Stimulated activated CD4-positive, alpha-beta T cell treated with anti-CD3 and anti-CD28 coated beads, Interleukin-15, amount 100 ng/mL, for 24 hours (primary cell): Measurements from ENCODE around the gene CKLF.
"Not testable (repeated sequence)": the region's sequence is repeated elsewhere in the genome, so short reads cannot be mapped to it uniquely, and the experiment has no call there.

Experiments
- DNase-seq: peaks from one replicate; pipeline ENCODE4 v3.0.0-alpha.2; 2020

CKLF gene

GRCh38 chr16:66569827-66570405, 17.5 kb downstream of the CKLF start:
- no peak for DNase-seq

- no peak for DNase-seq
Measured at GRCh38 chr16:66572356-66572755, 20.0 kb downstream of the CKLF start.

- no peak for DNase-seq
Measured at GRCh38 chr16:66574081-66574480, 21.7 kb downstream of the CKLF start.

- DNase-seq, result no peak
Measured at GRCh38 chr16:66574531-66574930, 22.2 kb downstream of the CKLF start.

- DNase-seq, result no peak
Measured at GRCh38 chr16:66575060-66575459, 22.7 kb downstream of the CKLF start.

GRCh38 chr16:66576296-66576695, 23.9 kb downstream of the CKLF start:
- no peak for DNase-seq

GRCh38 chr16:66578651-66579531, 26.5 kb downstream of the CKLF start, which contains the start of gene CMTM2:
TSS of gene CMTM2 (plus strand) at chr16:66579463. CDS start at chr16:66579608, 145 bp downstream.
- DNase-seq, result peak; percentile 24

GRCh38 chr16:66580605-66581209, 28.3 kb downstream of the CKLF start:
- DNase-seq, result no peak

- DNase-seq, result no peak
Measured at GRCh38 chr16:66581246-66581952, 29.0 kb downstream of the CKLF start.

- no peak for DNase-seq
Measured at GRCh38 chr16:66585481-66586239, 33.3 kb downstream of the CKLF start.

- no peak for DNase-seq
Measured at GRCh38 chr16:66587881-66588600, 35.7 kb downstream of the CKLF start.

GRCh38 chr16:66588981-66589713, 36.8 kb downstream of the CKLF start:
- DNase-seq, result peak; percentile 69

GRCh38 chr16:66590322-66590721, 37.9 kb downstream of the CKLF start:
- DNase-seq, result peak; percentile 24

- no peak for DNase-seq
Measured at GRCh38 chr16:66591018-66591417, 38.6 kb downstream of the CKLF start.

- DNase-seq, result no peak
Measured at GRCh38 chr16:66592241-66592640, 39.9 kb downstream of the CKLF start.

GRCh38 chr16:66592814-66593213, 40.4 kb downstream of the CKLF start:
- DNase-seq, result no peak

GRCh38 chr16:66594739-66595138, 42.4 kb downstream of the CKLF start:
- no peak for DNase-seq

GRCh38 chr16:66596559-66596958, 44.2 kb downstream of the CKLF start:
- not testable (repeated sequence) for DNase-seq

GRCh38 chr16:66596986-66597848, 44.8 kb downstream of the CKLF start:
- DNase-seq, result no peak

- DNase-seq, result no peak
Measured at GRCh38 chr16:66598111-66598510, 45.7 kb downstream of the CKLF start.
